ENCODE data around the gene AKT3.

- no peak for TF ChIP-seq POLR2A (IDR thresholded peaks at IDR 0.05; ENCODE audit: low read depth, low read length)
- TF ChIP-seq POLR2AphosphoS5 (IDR thresholded peaks at IDR 0.05; ENCODE audit: low read depth, low read length): no peak
- no peak for TF ChIP-seq PAX5 (IDR thresholded peaks at IDR 0.05; ENCODE audit: insufficient read depth, low read length, severe bottlenecking)
- no peak for TF ChIP-seq POU2F2 (IDR thresholded peaks at IDR 0.05; ENCODE audit: low read depth, low read length)
- TF ChIP-seq TAF1 (IDR thresholded peaks at IDR 0.05; ENCODE audit: low read depth, low read length): no peak
Observed at GRCh38 chr1:243554686-243555085, 295.4 kb downstream of the AKT3 start.

All from GM12891 (cell line).